T-helper 1 cell treated with Interleukin-12 subunit alpha and Interleukin-12 subunit beta and Interleukin-4 antibody, amounts not matched to agents 30 μg/mL and 1 μg/mL, for 36 hours (primary cell): ENCODE data around the gene CHD5.

Experiments
- H3K27ac Mint-ChIP-seq: one replicate; pipeline ENCODE4 v1.8.0; 2021; ENCODE audit warnings: mild to moderate bottlenecking, mixed read lengths
- H3K27me3 Mint-ChIP-seq: one replicate; pipeline ENCODE4 v1.8.0; 2021; ENCODE audit warnings: low read depth, mixed read lengths
- H3K36me3 Mint-ChIP-seq: one replicate; pipeline ENCODE4 v1.8.0; 2021; ENCODE audit warnings: low read depth, mixed read lengths
- H3K4me1 Mint-ChIP-seq: one replicate; pipeline ENCODE4 v1.8.0; 2021; ENCODE audit warnings: low read depth, mixed read lengths
- H3K4me3 Mint-ChIP-seq: one replicate; pipeline ENCODE4 v1.8.0; 2021; ENCODE audit warnings: mild to moderate bottlenecking, moderate library complexity, mixed read lengths
- H3K9me3 Mint-ChIP-seq: one replicate; pipeline ENCODE4 v1.8.0; 2021; ENCODE audit warnings: mixed read lengths

Gene CHD5

GRCh38 chr1:6129313-6129712 is 50.8 kb downstream of the CHD5 start:
- H3K27ac Mint-ChIP-seq: no peak overlapping the region
- H3K27me3 Mint-ChIP-seq: peaks cover 3% of the 10 kb centered on the region
- H3K4me1 Mint-ChIP-seq: peaks cover 3% of the 10 kb centered on the region
- H3K4me3 Mint-ChIP-seq: no peak overlapping the region
- H3K36me3 Mint-ChIP-seq: no peaks in the 10 kb centered on the region
- H3K9me3 Mint-ChIP-seq: peaks cover 6% of the 10 kb centered on the region

DNA sequence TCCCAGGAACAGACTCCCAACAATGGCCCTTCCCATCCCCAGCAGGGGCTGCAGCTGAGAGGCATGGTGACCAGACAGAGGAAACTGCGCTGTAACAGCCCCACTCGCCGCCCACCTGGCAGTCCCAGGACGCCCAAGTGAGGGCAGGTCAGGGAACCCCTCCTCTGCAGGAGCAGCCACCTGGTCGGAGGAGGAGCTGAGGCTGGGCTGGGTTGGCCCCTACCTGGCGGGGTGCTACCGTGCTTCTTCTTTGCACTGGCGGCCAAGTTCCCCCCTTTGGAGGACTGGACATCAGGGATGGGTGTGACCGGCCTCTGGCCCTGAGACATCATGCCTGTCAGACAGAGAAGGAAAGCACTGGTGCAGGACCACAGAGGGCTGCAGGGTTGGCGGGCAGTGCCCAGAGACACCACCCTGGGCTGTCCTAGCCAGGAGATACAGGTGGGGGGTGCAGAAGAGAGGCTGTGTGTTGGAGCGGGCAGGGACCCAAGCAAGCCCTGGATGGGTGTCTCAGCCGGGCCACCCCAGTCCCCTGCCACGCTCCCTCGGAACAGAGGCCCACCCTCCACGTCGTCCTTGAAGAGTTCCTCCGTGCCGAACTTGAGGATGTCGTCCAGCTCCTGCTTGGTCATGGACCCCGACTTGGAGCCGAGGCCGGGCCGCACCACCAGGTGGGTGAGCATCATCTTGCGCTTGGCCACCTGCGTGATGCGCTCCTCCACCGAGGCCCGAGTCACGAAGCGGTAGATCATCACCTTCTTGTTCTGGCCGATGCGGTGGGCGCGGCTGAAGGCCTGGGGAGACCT is 51.6 kb downstream of the CHD5 start:
- no peak overlapping the region for H3K4me3 Mint-ChIP-seq
- H3K27me3 Mint-ChIP-seq: peaks cover 3% of the 10 kb centered on the region
- H3K27ac Mint-ChIP-seq: no peak overlapping the region
- no peaks in the 10 kb centered on the region for H3K36me3 Mint-ChIP-seq
- H3K4me1 Mint-ChIP-seq: peaks cover 3% of the 10 kb centered on the region
- peaks cover 6% of the 10 kb centered on the region for H3K9me3 Mint-ChIP-seq

GRCh38 chr1:6127587-6128163 is 52.4 kb downstream of the CHD5 start:
- Mint-ChIP-seq H3K27ac (no peak overlapping the region), H3K4me1 (peaks cover 3% of the 10 kb centered on the region), H3K27me3 (peaks cover 3% of the 10 kb centered on the region), H3K36me3 (no peaks in the 10 kb centered on the region), H3K9me3 (peaks cover 6% of the 10 kb centered on the region), H3K4me3 (no peak overlapping the region)

- Mint-ChIP-seq H3K27me3 (no peaks in the 10 kb centered on the region), H3K36me3 (no peaks in the 10 kb centered on the region), H3K4me1 (peaks cover 3% of the 10 kb centered on the region), H3K27ac (no peak overlapping the region), H3K4me3 (no peak overlapping the region), H3K9me3 (no peaks in the 10 kb centered on the region)
These were observed 53.5 kb downstream of the CHD5 start for GRCh38 chr1:6126521-6127067.

DNA sequence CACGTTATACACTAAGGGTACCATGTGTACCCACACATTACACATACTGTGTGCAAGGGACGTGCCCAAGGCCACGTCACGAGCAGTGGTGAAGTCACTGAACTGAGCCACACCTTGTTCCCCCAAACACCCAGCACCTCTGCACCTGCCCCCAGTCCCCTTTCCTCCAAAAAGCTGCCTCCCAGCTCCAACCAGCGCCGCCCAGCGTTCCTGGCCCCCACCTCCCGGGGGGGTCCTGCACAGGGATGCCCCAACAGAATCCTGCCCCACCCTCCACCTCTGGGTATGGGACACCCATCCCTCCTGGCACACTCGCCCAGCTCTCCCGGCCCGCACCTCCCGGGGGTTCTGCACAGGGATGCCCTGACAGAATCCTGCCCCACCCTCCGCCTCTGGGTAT is 54.1 kb downstream of the CHD5 start:
- H3K36me3 Mint-ChIP-seq: no peaks in the 10 kb centered on the region
- no peak overlapping the region for H3K4me3 Mint-ChIP-seq
- no peaks in the 10 kb centered on the region for H3K27me3 Mint-ChIP-seq
- peaks cover 3% of the 10 kb centered on the region for H3K4me1 Mint-ChIP-seq
- H3K27ac Mint-ChIP-seq: no peak overlapping the region
- H3K9me3 Mint-ChIP-seq: no peaks in the 10 kb centered on the region

DNA sequence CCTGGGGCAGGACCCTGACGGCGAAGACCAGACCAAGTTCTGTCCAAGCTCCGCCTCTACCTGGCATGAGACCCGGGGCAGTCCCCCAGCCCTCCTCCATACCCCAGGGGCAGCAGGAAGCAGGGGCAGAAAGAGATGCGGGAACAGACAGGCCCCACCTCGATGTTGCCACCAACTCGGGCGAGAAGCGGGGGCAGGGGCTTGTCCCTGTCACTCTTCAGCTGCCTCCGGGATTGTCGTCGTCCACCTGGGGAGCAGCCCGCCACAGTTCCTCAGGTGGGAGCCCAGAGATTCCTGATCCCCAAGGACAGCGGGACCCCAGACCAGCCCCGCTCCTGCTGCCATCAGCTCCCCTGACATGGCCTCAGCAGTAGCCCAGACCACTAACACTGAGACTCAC is 54.8 kb downstream of the CHD5 start:
- no peaks in the 10 kb centered on the region for H3K9me3 Mint-ChIP-seq
- no peaks in the 10 kb centered on the region for H3K27me3 Mint-ChIP-seq
- H3K4me3 Mint-ChIP-seq: no peak overlapping the region
- peaks cover 3% of the 10 kb centered on the region for H3K4me1 Mint-ChIP-seq
- H3K27ac Mint-ChIP-seq: no peak overlapping the region
- no peaks in the 10 kb centered on the region for H3K36me3 Mint-ChIP-seq

DNA sequence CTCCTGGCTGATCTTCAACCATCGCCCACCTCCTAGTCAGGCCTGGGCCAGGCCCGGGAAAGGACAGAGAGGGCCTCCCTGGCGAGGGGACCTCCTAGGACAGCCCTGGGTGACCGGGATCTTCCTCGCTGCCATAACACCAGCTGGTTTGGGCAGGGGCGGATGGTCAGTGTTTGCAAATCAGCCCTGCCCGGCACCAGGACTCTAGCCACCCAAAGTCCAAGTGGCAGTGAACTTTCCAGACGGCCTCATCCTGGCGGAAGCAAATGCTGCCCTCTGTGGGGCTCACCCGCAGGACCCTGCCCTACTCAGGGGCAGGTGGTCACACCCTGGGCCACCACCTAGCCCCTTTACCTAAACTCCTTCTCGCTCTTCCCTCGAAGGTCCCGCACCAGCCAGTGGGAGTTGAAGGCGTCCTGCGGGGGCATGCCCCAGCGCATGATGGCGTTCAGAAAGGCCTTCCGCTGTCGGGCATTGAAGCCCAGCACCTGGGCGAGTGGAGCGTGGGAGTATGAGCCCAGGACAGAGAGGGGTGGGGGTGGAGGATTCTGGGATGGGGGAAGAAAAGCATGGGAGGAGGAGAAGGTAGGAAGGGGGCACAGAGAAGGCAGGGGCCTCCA is 55.3 kb downstream of the CHD5 start:
- Mint-ChIP-seq H3K27ac (no peak overlapping the region), H3K4me3 (no peak overlapping the region), H3K27me3 (no peaks in the 10 kb centered on the region), H3K4me1 (peaks cover 3% of the 10 kb centered on the region), H3K9me3 (no peaks in the 10 kb centered on the region), H3K36me3 (no peaks in the 10 kb centered on the region)

DNA sequence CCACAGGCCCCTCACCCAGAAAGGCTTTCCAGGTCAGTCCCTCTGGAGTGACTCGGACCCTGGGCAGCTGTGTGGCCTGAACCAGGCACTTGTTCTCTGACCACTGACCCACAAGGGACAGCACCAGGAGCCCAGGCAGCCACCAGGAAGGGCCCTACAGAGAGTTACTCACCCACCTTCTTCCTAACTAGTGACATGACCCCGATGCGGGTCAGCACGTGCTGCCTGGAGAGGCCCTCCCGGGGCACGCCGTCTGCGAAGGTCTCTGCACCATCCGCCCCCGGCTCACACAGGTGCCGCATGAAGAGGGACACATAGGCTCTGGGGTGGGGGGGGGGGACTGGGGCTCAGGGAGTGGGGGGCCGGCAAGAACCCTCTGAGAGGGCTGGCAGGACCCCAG is 55.8 kb downstream of the CHD5 start:
- Mint-ChIP-seq H3K9me3 (no peaks in the 10 kb centered on the region), H3K4me1 (peaks cover 3% of the 10 kb centered on the region), H3K4me3 (no peak overlapping the region), H3K27ac (no peak overlapping the region), H3K27me3 (no peaks in the 10 kb centered on the region), H3K36me3 (no peaks in the 10 kb centered on the region)

- Mint-ChIP-seq H3K27ac (no peak overlapping the region), H3K36me3 (no peaks in the 10 kb centered on the region), H3K4me1 (peaks cover 3% of the 10 kb centered on the region), H3K27me3 (no peaks in the 10 kb centered on the region), H3K9me3 (no peaks in the 10 kb centered on the region), H3K4me3 (no peak overlapping the region)
These were observed 56.3 kb downstream of the CHD5 start for GRCh38 chr1:6123816-6124215.

DNA sequence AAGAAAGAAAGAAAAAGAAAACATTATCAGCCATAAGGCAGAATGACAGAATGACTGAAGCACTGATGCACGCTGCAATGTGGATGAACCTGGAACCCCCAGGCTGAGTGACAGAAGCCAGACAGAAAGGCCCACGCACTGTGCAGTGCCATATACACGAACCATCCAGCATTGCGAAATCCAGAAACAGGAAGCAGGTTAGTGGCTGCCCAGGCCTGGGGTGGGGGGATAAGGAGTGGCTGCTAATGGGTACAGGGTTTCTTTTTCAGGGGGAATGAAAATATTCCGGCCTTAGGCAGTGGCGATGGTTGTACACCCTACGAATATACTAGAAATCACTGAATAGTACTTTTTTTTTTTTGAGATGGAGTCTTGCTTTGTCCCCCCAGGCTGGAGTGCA is 57.0 kb downstream of the CHD5 start:
- no peaks in the 10 kb centered on the region for H3K9me3 Mint-ChIP-seq
- H3K4me1 Mint-ChIP-seq: peaks cover 3% of the 10 kb centered on the region

DNA sequence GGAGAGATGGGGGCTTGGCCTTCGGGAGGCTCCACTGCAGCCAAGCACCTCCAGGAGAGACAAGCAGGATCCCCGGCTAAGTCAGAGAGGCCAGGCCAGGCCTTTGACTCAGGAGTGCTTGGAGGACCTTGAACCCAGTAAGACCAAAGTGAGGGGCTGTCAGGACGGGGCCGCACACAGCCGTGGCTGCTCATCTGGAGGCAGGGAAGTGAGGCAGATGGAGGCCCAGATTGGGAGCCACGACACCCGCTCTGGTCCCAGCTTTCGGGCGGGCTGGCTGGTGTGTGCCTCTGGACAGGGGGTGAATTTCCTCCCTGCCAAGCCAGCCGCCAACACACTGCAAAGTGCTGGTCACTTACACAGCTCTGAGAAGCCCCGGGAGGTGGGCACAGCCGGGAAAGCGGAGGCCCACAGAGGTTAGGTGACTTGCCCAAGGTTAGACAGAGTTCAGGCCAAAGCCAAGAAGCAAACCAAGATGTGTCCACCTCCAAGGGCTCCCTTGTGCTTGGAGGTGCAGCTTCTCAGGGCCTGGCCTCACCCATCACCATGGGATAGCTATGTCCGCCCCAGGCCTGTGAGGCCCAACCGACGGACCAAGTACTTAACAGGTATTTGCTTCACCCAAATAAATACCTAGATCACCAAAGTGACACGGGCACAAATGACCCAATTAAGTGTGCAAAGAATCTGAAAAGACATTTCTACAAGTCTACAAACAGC is 58.3 kb downstream of the CHD5 start:
- Mint-ChIP-seq H3K4me3 (no peak overlapping the region), H3K36me3 (no peaks in the 10 kb centered on the region), H3K9me3 (peaks cover 4% of the 10 kb centered on the region), H3K27ac (no peak overlapping the region), H3K4me1 (peaks cover 2% of the 10 kb centered on the region), H3K27me3 (peaks cover 2% of the 10 kb centered on the region)

More for the DNA sequence above, 57.0 kb downstream of the CHD5 start:
- H3K4me3 Mint-ChIP-seq: no peak overlapping the region
- no peaks in the 10 kb centered on the region for H3K36me3 Mint-ChIP-seq
- H3K27ac Mint-ChIP-seq: no peak overlapping the region
- H3K27me3 Mint-ChIP-seq: no peaks in the 10 kb centered on the region

GRCh38 chr1:6121021-6121421 is 59.1 kb downstream of the CHD5 start:
- Mint-ChIP-seq H3K4me1 (peaks cover 7% of the 10 kb centered on the region), H3K36me3 (no peaks in the 10 kb centered on the region)

GRCh38 chr1:6118415-6118814 is 61.7 kb downstream of the CHD5 start:
- Mint-ChIP-seq H3K27me3 (peaks cover 10% of the 10 kb centered on the region), H3K4me1 (peaks cover 7% of the 10 kb centered on the region), H3K36me3 (no peaks in the 10 kb centered on the region), H3K9me3 (peaks cover 9% of the 10 kb centered on the region), H3K4me3 (no peak overlapping the region), H3K27ac (no peak overlapping the region)

More at GRCh38 chr1:6121021-6121421, 59.1 kb downstream of the CHD5 start:
- Mint-ChIP-seq H3K27me3 (peaks cover 10% of the 10 kb centered on the region), H3K9me3 (peaks cover 9% of the 10 kb centered on the region), H3K27ac (no peak overlapping the region), H3K4me3 (no peak overlapping the region)

- H3K9me3 Mint-ChIP-seq: peaks cover 9% of the 10 kb centered on the region
- H3K4me3 Mint-ChIP-seq: no peak overlapping the region
- H3K27ac Mint-ChIP-seq: no peak overlapping the region
- no peaks in the 10 kb centered on the region for H3K36me3 Mint-ChIP-seq
- H3K4me1 Mint-ChIP-seq: peaks cover 7% of the 10 kb centered on the region
- H3K27me3 Mint-ChIP-seq: peaks cover 10% of the 10 kb centered on the region
These were observed 62.5 kb downstream of the CHD5 start for GRCh38 chr1:6117624-6118023.
